Endothelial cell of umbilical vein (primary cell): ENCODE results near the gene SKI. TPM values are rescaled to one million over a fixed set of nuclear protein-coding genes. Genes with fewer than 3 reads are reported as not detected.

Source experiments
- BruUV-seq: library from RNA; stranded (reverse); fragments of 400-500 nt; replicated peaks from 2 replicates; lab custom pipeline; 2021; lab: Mats Ljungman, UMichigan
- CTCF ChIA-PET: fragments of 300-600, 350-600 bp; sonication (Branson Sonifier 250); formaldehyde crosslinking; loops from one replicate; lab custom pipeline; 2021; ENCODE audit warnings: antibody characterized with exemption, inconsistent platforms; lab: Charles Lee
- POLR2A ChIA-PET: fragments of 300-600, 350-600 bp; sonication (Branson Sonifier 250); formaldehyde crosslinking; loops from one replicate; lab custom pipeline; 2021; ENCODE audit warnings: antibody characterized with exemption, inconsistent platforms; lab: Charles Lee
- DNase-seq: peaks from one replicate; pipeline ENCODE4 v3.0.0-alpha.2; 2011; ENCODE audit warnings: low read depth, low spot score
- FAIRE-seq: peaks from 2 replicates; lab custom pipeline; 2011; peaks lifted over from hg19 to GRCh38; lab: Jason Lieb, UNC
- H2AFZ ChIP-seq: 2 replicates; pipeline ENCODE4 v1.6.0; 2012; ENCODE audit warnings: low read depth, low read length, control low read depth, inconsistent platforms
- H3K27ac ChIP-seq: 2 replicates; pipeline ENCODE4 v1.5.1; 2011; ENCODE audit warnings: low read depth, mild to moderate bottlenecking, control low read depth, low read length, moderate library complexity; ENCODE audit not compliant: insufficient read depth
- H3K27me3 ChIP-seq, 2 experiments: 2 replicates each; pipeline versions ENCODE4 v1.6.0 to v1.6.1; 2011; ENCODE audit warnings: low read length in 2 of 2, mixed read lengths in 1 of 2; ENCODE audit not compliant: control insufficient read depth in 2 of 2, insufficient read depth in 2 of 2
- H3K36me3 ChIP-seq, 2 experiments: 2 replicates in 1 of 2; 3 replicates in 1 of 2; pipeline ENCODE4 v1.5.1; 2011; ENCODE audit warnings: low read length in 2 of 2, mild to moderate bottlenecking in 1 of 2, moderate library complexity in 1 of 2; ENCODE audit not compliant: control insufficient read depth in 2 of 2, insufficient read depth in 2 of 2; ENCODE audit errors: extremely low read depth in 1 of 2
- H3K4me1 ChIP-seq: 3 replicates; pipeline ENCODE4 v1.5.1; 2011; ENCODE audit warnings: mild to moderate bottlenecking, low read length; ENCODE audit not compliant: control insufficient read depth, insufficient read depth; ENCODE audit errors: extremely low read depth
- H3K4me2 ChIP-seq: 2 replicates; pipeline ENCODE4 v1.6.1; 2011; ENCODE audit warnings: low read length, control low read depth, mixed read lengths; ENCODE audit not compliant: insufficient read depth
- H3K4me3 ChIP-seq, 3 experiments: fragments of 200-600 bp in 1 of 3; sonication (generic), shearing (Covaris generic) in 1 of 3; replicated peaks in 1 of 3; 2 replicates each; pipeline ENCODE4 v1.5.1; 2011 to 2016; ENCODE audit warnings: control low read depth in 3 of 3, low read length in 3 of 3, mild to moderate bottlenecking in 2 of 3, inconsistent platforms in 1 of 3, low read depth in 1 of 3, moderate library complexity in 1 of 3; ENCODE audit not compliant: insufficient read depth in 1 of 3
- H3K79me2 ChIP-seq: 2 replicates; pipeline ENCODE4 v1.6.0; 2012; ENCODE audit warnings: low read length, inconsistent platforms; ENCODE audit not compliant: control insufficient read depth, insufficient read depth
- H3K9ac ChIP-seq: replicated peaks from 2 replicates; pipeline ENCODE3; 2011; ENCODE audit warnings: low read length, control low read depth; ENCODE audit not compliant: insufficient read depth; ENCODE audit errors: extremely low read depth
- H3K9me1 ChIP-seq: replicated peaks from 3 replicates; pipeline ENCODE4 v1.6.0; 2011; ENCODE audit warnings: mild to moderate bottlenecking, low read length; ENCODE audit not compliant: control insufficient read depth, insufficient read depth; ENCODE audit errors: extremely low read depth
- H3K9me3 ChIP-seq: replicated peaks from 2 replicates; pipeline ENCODE4 v1.5.1; 2012; ENCODE audit warnings: low read length, inconsistent platforms; ENCODE audit not compliant: control insufficient read depth, insufficient read depth
- H4K20me1 ChIP-seq: replicated peaks from 2 replicates; pipeline ENCODE3; 2011; ENCODE audit warnings: mild to moderate bottlenecking, low read length; ENCODE audit not compliant: control insufficient read depth, insufficient read depth; ENCODE audit errors: extremely low read depth
- EZH2 ChIP-seq: IDR thresholded peaks from 2 replicates; pipeline ENCODE4 v1.6.1; 2012; ENCODE audit warnings: borderline replicate concordance, low read depth, mild to moderate bottlenecking, moderate library complexity, low read length, inconsistent platforms; ENCODE audit not compliant: severe bottlenecking
- FOS ChIP-seq: IDR thresholded peaks from 2 replicates; pipeline ENCODE4 v1.6.1; 2011; ENCODE audit warnings: mild to moderate bottlenecking, low read length, moderate library complexity, borderline replicate concordance; ENCODE audit not compliant: insufficient read depth
- GATA2 ChIP-seq: IDR thresholded peaks from 2 replicates; pipeline ENCODE4 v1.7.0; 2011; ENCODE audit warnings: low read depth, mild to moderate bottlenecking, moderate library complexity, mixed read lengths, low read length; ENCODE audit not compliant: insufficient read length, insufficient read depth
- JUN ChIP-seq: IDR thresholded peaks from 2 replicates; pipeline ENCODE4 v1.6.1; 2011; ENCODE audit warnings: borderline replicate concordance, low read depth; ENCODE audit not compliant: insufficient read length, insufficient read depth
- MYC ChIP-seq: IDR thresholded peaks from one replicate; pipeline ENCODE4 v1.6.1; 2011; ENCODE audit warnings: mild to moderate bottlenecking, low read depth, low read length
- POLR2A ChIP-seq: IDR thresholded peaks from 2 replicates; pipeline ENCODE4 v1.6.1; 2012; ENCODE audit warnings: low read depth, mild to moderate bottlenecking, control low read depth, low read length
- POLR2AphosphoS5 ChIP-seq: IDR thresholded peaks from 2 replicates; pipeline ENCODE4 v1.6.1; 2012; ENCODE audit warnings: low read depth, mild to moderate bottlenecking, control low read depth, low read length, moderate library complexity; ENCODE audit not compliant: insufficient read depth
- dilution Hi-C: fragments of 300-500 bp; cut with MboI; formaldehyde crosslinking; loops from one replicate; pipeline ENCODE4 v1.15.0; 2019; ENCODE audit warnings: low sequenced_read_pairs; ENCODE audit not compliant: extremely low pct_ligation_motif_present
- intact Hi-C: fragments of 100-400 bp; cut with micrococcal nuclease; formaldehyde crosslinking; loops from one replicate; pipeline ENCODE4 v1.10.0; 2022
- polyA plus RNA-seq, 4 experiments: library from polyadenylated mRNA; depleted of rRNA in 3 of 4; stranded (reverse) in 3 of 4; unstranded in 1 of 4; fragments of >200 nt; gene quantifications; 2 replicates each; pipeline versions ENCODE4 v1.2.1 to v1.2.3, GENCODE V29; 2011 to 2012; ENCODE audit warnings: missing spikeins in 1 of 4
- total RNA-seq: library from RNA; stranded (reverse); gene quantifications from 2 replicates; pipeline ENCODE4 v1.2.3, GENCODE V29; 2021
- TF ChIP-seq, protein P1 (sequence below): IDR thresholded peaks from 2 replicates; pipeline ENCODE4 v1.6.1; 2011; ENCODE audit not compliant: insufficient read depth, insufficient read length
- TF ChIP-seq, protein P2 (sequence below), 2 donors: IDR thresholded peaks; 1 replicate in 1 of 2; 2 replicates in 1 of 2; pipeline ENCODE4 v1.5.1; 2011; ENCODE audit warnings: low read length in 2 of 2, mild to moderate bottlenecking in 2 of 2, moderate library complexity in 2 of 2, control low read depth in 1 of 2, inconsistent platforms in 1 of 2, low read depth in 1 of 2; ENCODE audit not compliant: insufficient read depth in 1 of 2; ENCODE audit errors: extremely low read depth in 1 of 2

The SKI gene
- total and polyA plus RNA-seq, 2 donors (not counting 3 experiments of a cell fraction or from before 2014, with no cell fraction given): 11.6 to 80.3 TPM

DNA sequence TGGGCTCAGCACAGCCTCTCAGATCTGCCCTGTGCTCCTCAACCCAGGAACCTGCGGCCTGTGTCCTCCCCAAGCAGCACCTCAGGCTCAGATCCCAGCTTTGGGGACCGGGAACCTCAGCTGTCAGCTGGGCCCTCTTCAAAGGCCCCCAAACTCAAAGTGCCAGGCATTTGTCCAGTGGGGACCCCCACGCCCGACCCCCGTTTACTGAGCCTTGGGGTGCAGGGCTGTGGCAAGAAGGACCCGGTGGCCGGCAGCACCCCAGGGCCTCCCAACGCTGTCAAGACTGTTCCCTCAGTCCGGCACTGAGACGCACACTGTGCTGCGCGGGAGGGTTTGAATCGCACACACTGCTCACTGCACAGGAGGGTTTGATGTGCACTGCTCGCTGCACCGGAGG is 128.3 kb downstream of the SKI start:
- ChIA-PET CTCF (no interaction called here), POLR2A (no interaction called here)
- Histone ChIP-seq H3K4me1 (no peaks in the 10 kb centered on the region), H2AFZ (no peak overlapping the region), H3K36me3 (no peaks in the 10 kb centered on the region), H4K20me1 (no peaks in the 10 kb centered on the region), H3K4me2 (no peak overlapping the region), H3K4me3 (no peak overlapping the region), H3K27ac (no peak overlapping the region), H3K79me2 (no peaks in the 10 kb centered on the region), H3K27me3 (no peaks in the 10 kb centered on the region), H3K9ac (no peak overlapping the region), H3K9me1 (no peaks in the 10 kb centered on the region), H3K9me3 (no peaks in the 10 kb centered on the region)
- dilution Hi-C loops (no loop called here), intact Hi-C loops (no loop called here)
- FAIRE-seq (no peak), DNase-seq (no peak)
- BruUV-seq: no TSS peak
- TF ChIP-seq GATA2 (no peak), FOS (no peak), MYC (no peak), EZH2 (no peak)
- TF ChIP-seq, protein P1, sequence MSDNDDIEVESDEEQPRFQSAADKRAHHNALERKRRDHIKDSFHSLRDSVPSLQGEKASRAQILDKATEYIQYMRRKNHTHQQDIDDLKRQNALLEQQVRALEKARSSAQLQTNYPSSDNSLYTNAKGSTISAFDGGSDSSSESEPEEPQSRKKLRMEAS: no peak

DNA sequence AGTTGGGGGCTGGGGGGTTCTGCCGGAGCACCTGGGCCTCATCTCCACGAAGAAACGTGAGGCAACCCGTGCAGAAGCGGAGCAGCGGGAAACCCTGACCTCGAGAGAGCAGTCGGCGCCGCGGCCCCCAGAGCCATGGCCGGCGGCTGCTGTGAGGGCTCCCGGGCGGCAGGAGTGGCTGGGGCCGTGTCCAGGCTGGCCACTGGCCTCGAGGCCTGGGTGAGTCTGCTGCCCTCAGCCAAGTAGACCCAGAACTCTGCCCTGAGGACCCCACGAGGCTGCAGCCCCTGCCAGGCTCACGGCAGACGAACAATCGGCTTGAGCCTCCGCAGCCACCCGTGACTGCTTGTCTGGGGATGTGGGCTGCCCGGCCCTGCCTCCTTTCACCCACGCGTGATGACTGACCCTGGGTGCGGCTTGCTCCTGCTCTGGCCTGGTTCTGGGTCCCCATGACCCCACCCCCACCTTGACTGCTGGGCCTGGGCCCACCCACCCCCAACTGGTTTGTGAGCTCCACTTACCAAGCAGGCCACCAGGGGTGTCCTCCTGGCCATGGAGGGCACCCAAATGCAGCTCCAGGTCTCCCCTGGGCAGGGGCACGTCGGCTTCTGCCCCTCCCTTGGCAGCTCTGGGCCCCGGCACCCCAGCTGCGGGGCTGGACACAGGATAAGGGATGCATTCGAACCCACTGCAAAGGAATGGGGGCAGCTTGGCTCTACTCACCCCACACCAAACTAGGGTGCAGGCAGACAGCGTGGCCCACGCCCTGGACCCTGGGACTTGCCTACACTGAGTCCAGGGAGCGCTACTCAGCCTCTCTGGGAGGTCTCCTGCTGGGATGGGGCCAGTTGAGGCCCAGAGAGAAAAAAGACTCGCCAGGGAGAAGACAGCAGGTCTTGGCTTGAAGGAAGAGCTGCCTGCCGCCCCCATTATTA is 129.1 kb downstream of the SKI start:
- POLR2A ChIA-PET: no interaction called here
- no peak overlapping the region for H2AFZ ChIP-seq
- no peaks in the 10 kb centered on the region for H3K9me3 ChIP-seq
- H3K27ac ChIP-seq: no peak overlapping the region
- CTCF ChIA-PET: interaction anchor here (0.9 to 1.0 kb wide), 2 partner anchors 11 to 24 kb away, joined by 4 to 5 read pairs; no protein-coding TSS in a partner anchor
- no peaks in the 10 kb centered on the region for H3K4me1 ChIP-seq
- TF ChIP-seq, protein P2, sequence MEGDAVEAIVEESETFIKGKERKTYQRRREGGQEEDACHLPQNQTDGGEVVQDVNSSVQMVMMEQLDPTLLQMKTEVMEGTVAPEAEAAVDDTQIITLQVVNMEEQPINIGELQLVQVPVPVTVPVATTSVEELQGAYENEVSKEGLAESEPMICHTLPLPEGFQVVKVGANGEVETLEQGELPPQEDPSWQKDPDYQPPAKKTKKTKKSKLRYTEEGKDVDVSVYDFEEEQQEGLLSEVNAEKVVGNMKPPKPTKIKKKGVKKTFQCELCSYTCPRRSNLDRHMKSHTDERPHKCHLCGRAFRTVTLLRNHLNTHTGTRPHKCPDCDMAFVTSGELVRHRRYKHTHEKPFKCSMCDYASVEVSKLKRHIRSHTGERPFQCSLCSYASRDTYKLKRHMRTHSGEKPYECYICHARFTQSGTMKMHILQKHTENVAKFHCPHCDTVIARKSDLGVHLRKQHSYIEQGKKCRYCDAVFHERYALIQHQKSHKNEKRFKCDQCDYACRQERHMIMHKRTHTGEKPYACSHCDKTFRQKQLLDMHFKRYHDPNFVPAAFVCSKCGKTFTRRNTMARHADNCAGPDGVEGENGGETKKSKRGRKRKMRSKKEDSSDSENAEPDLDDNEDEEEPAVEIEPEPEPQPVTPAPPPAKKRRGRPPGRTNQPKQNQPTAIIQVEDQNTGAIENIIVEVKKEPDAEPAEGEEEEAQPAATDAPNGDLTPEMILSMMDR (IDR thresholded peaks at IDR 0.05; ENCODE audit: extremely low read depth in 1 of 2, insufficient read depth in 1 of 2, low read depth in 1 of 2, low read length in 2 of 2): no peak
- TF ChIP-seq POLR2AphosphoS5: no peak
- TF ChIP-seq FOS: no peak
- no peak for TF ChIP-seq JUN
- TF ChIP-seq POLR2A: no peak
- no peak for TF ChIP-seq EZH2
- TF ChIP-seq MYC: no peak
- TF ChIP-seq GATA2: no peak
- TF ChIP-seq, protein P1: no peak
- no peak for DNase-seq
- H3K36me3 ChIP-seq: no peaks in the 10 kb centered on the region
- BruUV-seq: no TSS peak
- intact Hi-C loops (no loop called here), dilution Hi-C loops (no loop called here)
- no peaks in the 10 kb centered on the region for H3K9me1 ChIP-seq
- no peaks in the 10 kb centered on the region for H3K79me2 ChIP-seq
- no peak for FAIRE-seq
- H3K4me2 ChIP-seq: no peak overlapping the region
- no peak overlapping the region for H3K9ac ChIP-seq
- no peaks in the 10 kb centered on the region for H4K20me1 ChIP-seq
- H3K27me3 ChIP-seq: no peaks in the 10 kb centered on the region
- no peak overlapping the region for H3K4me3 ChIP-seq
